CD4-positive, alpha-beta T cell treated with Interleukin-1 beta for 1 hour (primary cell): ENCODE data around the gene CNTN5.

Source experiments
- DNase-seq, 2 donors: peaks; one replicate each; pipeline ENCODE4 v3.0.0-alpha.2; 2020 to 2022

CNTN5 gene

DNA sequence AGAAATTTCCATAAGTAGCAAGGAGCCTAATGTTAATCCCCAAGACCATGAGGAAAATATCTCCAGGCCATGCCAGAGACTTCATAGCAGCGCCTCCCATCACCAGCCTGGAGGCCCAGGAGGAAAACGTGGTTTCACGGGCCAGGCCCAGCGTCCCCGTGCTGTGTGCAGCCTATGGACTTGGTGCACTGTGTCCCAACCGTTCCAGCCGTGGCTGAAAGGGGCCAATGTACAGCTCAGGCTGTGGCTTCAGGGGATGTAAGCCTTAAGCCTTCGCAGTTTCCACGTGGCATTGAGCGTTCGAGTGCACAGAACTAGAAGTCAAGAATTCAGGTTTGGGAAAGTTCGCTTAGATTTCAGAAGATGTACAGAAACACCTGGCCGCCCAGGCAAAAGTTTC, 510.7 kb downstream of the CNTN5 start:
- DNase-seq = no peak

DNA sequence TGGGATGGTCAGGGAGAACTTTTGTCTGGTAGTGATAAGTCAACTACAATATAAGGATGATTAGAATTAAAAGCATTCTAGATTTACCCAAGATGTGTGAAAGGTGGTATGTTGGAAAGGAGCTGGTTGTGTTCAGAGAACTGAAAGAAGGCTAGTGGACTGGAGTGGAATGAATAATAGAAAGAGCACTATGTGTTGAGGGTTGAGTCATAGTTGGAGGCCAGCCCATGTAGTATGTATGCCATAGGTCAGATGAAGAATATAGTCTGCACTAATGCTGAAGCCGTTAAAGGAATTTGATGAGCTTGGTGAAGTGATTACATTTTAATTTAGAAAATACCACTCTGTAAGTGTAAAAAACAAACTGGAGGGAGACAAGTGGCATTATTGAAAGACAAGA, 514.1 kb downstream of the CNTN5 start:
- no peak for DNase-seq

- DNase-seq = no peak
Measured at GRCh38 chr11:99535406-99535805, 514.7 kb downstream of the CNTN5 start.

DNA sequence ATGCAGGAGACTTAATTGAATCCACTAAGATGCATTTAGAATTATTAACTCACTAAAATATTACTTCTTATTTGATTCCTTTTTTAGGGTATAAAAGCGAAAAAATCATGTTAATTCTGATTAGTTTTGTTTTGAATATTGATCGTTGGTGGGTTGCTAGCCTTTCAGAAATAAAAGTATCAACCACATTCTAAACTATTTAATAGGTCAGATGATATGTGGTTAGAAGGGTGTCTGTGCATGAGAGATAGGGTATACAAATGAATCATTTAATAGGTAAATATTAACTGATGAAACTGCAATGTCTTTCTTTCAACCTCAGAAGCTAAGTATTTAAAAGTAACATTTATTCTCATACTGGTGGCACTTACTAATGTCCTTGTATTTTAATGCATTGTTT, 515.1 kb downstream of the CNTN5 start:
- DNase-seq = no peak

- no peak for DNase-seq
Measured at GRCh38 chr11:99537681-99538080, 516.9 kb downstream of the CNTN5 start.

DNA sequence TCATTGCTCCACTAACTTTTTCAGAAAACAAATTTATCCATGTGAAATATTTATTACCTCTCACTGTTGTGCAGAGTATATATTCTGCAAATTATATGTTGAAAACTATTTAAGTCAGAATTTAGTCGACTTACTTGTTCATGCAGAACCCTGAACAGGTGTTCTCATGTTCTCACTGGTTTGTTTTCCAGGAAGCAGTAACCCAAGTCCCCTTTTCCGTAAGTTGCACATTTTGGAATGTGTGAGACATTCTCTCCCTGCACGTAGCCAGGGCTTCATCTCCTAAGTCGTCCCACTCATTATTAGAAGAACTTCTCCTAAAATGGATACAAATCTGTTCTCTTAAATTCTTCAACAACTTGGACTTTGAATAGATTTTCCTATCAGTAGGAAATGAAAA, 524.9 kb downstream of the CNTN5 start:
- DNase-seq = no peak

GRCh38 chr11:99548264-99548663, 527.5 kb downstream of the CNTN5 start:
- DNase-seq = no peak

DNA sequence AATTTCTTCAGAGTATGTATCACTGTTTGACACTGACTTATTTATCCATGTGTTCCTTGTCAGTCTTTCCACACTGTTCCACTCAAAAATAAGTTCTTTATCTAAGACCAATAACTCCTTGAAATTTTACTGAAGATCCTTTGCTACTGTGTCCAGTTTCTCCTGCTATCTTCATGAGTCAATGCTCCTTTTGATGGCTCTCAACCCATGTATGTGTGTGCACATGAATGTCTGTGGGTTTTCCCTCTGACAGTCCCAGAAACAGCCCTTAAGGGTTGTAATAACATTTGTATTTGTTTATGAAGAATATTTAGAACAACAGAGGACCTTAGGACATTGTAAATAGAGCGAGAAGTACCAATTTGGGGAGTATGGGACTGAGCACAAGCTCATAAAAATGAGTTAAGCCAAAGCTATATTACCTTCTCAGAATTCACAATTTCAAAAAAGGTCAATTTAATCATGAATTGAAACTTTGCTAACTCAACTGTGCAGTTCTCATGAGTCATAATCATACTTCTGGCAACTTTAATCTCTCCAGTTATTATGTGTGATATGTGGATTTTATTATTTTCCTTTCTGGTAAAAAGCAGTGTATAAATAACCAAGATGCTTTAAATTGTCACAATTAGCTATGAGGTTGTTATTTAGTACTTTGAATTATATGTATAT, 533.6 kb downstream of the CNTN5 start:
- DNase-seq = no peak

DNA sequence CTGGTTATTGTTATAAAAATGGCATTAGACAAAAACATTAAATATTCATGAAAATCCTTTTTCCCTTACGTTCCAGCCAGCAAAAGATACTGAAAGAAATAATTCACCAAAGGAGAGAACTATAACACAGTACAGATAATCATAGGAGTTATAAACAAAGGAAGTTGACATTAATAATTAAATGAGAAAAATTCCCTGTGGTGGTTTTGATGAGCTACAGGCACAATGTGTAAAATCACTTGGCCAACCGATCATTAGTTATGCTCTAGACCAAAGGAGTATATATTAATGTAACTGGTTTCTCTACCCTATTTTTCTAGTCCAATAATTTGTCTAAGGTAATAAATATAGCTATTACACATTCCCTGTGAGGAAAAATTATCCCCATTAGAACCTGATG, 534.7 kb downstream of the CNTN5 start:
- no peak for DNase-seq

DNA sequence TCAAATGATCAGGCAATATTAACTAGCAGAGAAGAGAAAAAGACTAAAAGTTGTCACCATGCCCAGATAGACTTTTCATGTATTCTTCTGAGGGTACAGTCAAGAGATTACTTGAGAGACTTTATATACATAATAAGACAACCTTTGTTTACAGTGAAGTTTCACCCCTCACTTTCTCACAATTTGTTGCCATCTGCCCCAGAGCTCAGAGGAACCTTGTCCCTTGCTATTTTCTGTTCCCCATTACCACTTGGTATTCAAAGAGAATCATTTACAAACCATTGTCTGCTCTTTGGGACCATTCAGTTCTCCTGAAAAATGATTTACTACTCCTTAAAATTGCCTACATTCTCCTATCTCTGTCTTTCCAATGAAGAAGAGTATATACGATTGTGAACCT, 544.6 kb downstream of the CNTN5 start:
- no peak for DNase-seq

GRCh38 chr11:99567334-99567956, 546.7 kb downstream of the CNTN5 start:
- DNase-seq = no peak

DNA sequence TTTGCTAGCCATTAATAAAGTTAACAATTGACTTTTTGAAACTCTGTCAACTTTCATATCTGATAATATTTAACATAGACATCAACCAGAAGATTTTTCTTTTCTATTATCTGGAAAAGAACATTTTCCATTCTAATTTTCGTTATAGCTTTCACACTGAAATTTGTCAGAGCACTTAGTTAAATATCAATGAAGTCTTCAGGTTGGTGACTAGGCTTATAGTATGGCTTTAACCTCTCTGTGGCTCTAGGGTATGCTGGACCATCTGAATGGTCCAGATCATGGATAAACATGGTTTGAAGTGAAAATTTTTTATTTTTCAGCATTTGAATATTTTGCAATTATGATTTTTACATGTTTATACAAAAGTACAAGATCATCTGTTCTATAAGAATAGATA, 548.1 kb downstream of the CNTN5 start:
- DNase-seq = no peak

GRCh38 chr11:99571094-99571493, 550.3 kb downstream of the CNTN5 start:
- DNase-seq = no peak

GRCh38 chr11:99584830-99585229, 564.1 kb downstream of the CNTN5 start:
- DNase-seq = no peak

DNA sequence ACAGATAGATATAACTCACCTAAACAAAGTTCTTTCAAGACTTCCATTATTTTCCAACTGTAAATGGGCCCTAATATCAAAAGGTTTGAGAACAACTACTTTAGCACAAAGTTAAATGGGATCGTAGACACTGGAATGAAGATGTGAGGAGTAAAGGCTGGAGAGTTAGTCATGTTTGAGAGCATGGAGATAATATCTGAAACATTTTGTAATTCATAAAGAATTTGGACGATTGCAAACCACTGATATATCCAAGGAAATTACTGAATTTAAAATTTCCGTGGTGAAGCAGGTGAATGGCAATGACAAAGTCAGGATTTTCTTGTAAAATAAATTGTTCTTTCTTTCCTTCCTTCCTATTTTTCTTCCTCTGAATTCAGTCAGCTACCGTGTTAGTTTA, 564.9 kb downstream of the CNTN5 start:
- DNase-seq = no peak

DNA sequence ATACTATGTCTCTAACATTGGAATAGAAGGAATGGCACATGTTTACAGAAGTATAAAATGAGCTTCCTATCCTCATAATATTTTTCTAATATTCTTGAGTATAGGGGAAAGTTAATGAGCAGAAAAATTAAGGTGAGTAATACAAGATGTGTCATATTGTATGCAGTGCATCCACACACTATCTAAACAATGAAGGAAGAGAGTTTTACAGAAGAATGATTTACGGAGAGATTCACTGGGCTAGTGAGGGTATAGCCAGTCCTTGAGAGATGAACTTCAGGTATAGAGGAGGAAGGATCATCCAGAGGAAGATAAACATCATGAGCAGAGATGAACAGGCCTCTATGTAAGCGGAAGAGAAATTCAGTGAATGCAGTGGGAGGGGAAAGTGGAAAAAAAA, 569.0 kb downstream of the CNTN5 start:
- no peak for DNase-seq

GRCh38 chr11:99592266-99592665, 571.5 kb downstream of the CNTN5 start:
- DNase-seq = no peak

DNA sequence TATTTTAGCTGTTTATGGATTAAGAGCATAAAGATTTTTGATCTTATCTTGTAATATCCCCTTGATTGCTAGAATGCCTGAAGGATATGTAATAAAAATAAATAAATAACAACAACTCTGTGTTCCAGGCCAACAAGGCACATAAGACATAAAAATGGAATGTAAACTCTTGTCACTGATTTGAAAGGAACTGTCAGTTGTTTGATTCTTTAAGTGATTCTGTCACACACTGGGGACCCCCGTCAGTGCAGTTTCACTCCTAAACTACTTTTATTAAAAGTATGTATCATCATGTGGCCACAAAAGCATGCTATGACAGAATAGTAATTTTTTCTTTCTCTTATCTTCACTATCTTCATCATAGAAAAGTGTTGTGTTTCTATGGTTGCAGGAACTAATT, 572.4 kb downstream of the CNTN5 start:
- no peak for DNase-seq

DNA sequence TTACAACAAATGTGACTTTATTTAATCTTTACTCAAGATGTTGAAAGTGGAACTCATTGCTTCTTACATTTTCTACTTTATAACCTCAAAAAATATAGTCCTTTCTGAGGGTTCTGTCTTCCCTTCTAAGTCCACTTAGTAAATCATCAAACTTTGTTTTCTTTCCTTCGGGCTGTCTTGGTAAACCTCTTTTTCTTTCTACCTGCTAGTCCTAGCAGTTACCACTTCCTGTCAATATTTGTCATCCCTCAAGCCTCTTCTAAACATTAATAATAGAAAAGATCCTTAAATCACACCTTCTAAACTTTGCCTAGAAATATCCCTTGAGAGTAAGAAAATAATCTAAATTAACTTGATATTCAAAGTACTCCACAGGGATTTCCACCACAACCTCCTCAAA, 580.4 kb downstream of the CNTN5 start:
- DNase-seq = no peak

- no peak for DNase-seq
Measured at GRCh38 chr11:99614352-99614751, 593.6 kb downstream of the CNTN5 start.

DNA sequence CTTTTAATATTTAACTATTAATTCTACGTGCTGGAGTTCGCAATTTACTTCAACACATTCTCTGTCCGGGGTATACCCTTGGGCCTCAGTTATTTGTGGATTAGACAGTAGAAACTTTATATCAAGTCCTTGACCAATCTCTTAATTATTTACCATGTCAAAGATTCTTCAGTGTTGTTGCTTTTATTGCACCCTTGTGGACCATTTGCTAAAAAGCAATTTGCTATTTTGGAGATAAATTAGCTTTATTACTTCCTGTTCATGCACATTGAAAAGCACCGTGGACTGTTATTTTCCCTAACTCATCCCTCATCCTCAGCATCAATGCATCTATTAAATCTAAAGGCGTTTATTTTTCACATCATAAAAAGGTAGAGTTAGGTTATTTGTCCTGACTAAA, 609.9 kb downstream of the CNTN5 start:
- DNase-seq = no peak

DNA sequence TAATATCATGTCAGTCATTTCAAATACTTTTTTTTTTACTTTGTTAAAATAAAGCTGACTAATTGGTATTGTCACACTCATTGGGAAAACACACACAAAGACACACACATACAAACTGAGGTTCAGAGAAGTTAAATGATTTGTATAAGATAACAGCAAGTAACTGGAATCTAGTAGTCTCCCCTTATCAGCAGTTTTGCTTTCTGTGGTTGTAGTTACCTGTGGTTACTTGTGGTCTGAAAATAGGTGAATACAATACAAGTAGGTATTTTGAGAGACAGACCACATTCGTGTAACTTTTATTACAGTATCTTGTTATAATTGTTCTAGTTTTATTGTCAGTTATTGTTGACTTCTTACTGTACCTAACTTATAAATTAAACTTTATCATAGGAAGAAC, 610.9 kb downstream of the CNTN5 start:
- no peak for DNase-seq

- DNase-seq = no peak
Measured at GRCh38 chr11:99632969-99633368, 612.2 kb downstream of the CNTN5 start.

- DNase-seq = no peak
Measured at GRCh38 chr11:99634581-99634980, 613.8 kb downstream of the CNTN5 start.

- DNase-seq = no peak
Measured at GRCh38 chr11:99638073-99638553, 617.4 kb downstream of the CNTN5 start.
